ENCODE measurements around the gene UTP15.

DNA sequence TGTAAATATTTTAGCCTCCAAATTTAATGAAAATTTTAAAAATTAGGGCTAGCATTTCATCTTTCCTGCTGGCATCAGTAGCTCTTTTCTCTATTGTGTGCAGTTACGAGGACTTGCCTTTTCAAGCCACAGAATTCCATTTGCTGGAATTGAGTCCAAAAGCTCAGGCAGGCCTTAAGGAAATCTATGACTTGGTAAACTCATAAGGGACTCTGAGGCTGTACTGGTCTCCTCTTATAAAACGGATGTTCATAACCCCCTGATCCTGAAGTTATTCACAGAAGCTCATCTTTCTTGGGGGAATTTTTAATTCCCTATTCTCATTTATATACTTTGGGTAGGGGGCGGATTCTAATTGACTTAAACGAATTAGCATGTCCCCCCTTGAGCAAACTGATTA, 23.5 kb upstream of the UTP15 start:
- TF ChIP-seq, protein P1, sequence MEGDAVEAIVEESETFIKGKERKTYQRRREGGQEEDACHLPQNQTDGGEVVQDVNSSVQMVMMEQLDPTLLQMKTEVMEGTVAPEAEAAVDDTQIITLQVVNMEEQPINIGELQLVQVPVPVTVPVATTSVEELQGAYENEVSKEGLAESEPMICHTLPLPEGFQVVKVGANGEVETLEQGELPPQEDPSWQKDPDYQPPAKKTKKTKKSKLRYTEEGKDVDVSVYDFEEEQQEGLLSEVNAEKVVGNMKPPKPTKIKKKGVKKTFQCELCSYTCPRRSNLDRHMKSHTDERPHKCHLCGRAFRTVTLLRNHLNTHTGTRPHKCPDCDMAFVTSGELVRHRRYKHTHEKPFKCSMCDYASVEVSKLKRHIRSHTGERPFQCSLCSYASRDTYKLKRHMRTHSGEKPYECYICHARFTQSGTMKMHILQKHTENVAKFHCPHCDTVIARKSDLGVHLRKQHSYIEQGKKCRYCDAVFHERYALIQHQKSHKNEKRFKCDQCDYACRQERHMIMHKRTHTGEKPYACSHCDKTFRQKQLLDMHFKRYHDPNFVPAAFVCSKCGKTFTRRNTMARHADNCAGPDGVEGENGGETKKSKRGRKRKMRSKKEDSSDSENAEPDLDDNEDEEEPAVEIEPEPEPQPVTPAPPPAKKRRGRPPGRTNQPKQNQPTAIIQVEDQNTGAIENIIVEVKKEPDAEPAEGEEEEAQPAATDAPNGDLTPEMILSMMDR (IDR thresholded peaks at IDR 0.05; ENCODE audit: insufficient read depth, low read length): no peak
- TF ChIP-seq SPI1 (IDR thresholded peaks at IDR 0.05; ENCODE audit: borderline replicate concordance, low read depth) (no peak), POLR2AphosphoS5 (IDR thresholded peaks at IDR 0.05; ENCODE audit: low read depth) (no peak)
- TF ChIP-seq, protein P2, sequence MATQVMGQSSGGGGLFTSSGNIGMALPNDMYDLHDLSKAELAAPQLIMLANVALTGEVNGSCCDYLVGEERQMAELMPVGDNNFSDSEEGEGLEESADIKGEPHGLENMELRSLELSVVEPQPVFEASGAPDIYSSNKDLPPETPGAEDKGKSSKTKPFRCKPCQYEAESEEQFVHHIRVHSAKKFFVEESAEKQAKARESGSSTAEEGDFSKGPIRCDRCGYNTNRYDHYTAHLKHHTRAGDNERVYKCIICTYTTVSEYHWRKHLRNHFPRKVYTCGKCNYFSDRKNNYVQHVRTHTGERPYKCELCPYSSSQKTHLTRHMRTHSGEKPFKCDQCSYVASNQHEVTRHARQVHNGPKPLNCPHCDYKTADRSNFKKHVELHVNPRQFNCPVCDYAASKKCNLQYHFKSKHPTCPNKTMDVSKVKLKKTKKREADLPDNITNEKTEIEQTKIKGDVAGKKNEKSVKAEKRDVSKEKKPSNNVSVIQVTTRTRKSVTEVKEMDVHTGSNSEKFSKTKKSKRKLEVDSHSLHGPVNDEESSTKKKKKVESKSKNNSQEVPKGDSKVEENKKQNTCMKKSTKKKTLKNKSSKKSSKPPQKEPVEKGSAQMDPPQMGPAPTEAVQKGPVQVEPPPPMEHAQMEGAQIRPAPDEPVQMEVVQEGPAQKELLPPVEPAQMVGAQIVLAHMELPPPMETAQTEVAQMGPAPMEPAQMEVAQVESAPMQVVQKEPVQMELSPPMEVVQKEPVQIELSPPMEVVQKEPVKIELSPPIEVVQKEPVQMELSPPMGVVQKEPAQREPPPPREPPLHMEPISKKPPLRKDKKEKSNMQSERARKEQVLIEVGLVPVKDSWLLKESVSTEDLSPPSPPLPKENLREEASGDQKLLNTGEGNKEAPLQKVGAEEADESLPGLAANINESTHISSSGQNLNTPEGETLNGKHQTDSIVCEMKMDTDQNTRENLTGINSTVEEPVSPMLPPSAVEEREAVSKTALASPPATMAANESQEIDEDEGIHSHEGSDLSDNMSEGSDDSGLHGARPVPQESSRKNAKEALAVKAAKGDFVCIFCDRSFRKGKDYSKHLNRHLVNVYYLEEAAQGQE (IDR thresholded peaks at IDR 0.05; ENCODE audit: insufficient replicate concordance, low read depth): no peak

Measured in HL-60 (cell line).